GM21381 (cell line): Measurements from ENCODE around the gene KIF4B.
"Not testable (repeated sequence)": the region's sequence is repeated elsewhere in the genome, so short reads cannot be mapped to it uniquely, and the experiment has no call there.

Source experiments
- ATAC-seq: cut with Tn5 transposase; IDR thresholded peaks from one replicate; pipeline ENCODE4 v1.9.1; 2021; ENCODE audit warnings: mild to moderate bottlenecking, moderate library complexity; ENCODE audit not compliant: unreplicated experiment

The KIF4B gene

GRCh38 chr5:155006265-155006664, 7.3 kb upstream of the KIF4B start:
- not testable (repeated sequence) for ATAC-seq

DNA sequence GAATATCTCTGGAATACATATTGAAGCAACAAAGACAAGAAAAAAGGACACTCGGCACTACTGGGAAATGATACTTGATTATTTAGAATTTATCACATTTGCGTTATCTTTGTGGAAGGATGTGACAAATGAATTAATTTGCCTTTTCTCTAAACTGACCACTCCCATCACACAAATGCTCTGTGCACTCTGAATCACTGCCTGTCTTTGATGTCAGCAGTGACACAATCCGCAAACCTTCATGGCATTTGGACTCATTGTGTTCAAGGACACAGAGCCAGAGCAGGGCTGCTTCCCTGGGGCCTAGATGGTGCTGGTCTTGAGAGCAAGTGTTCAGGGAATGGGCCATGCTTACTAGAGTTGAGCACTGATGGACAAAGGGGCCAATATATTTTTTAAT, 4.9 kb upstream of the KIF4B start:
- no peak for ATAC-seq

GRCh38 chr5:155010881-155011280, 2.7 kb upstream of the KIF4B start:
- no peak for ATAC-seq

GRCh38 chr5:155015239-155015638, 1.7 kb downstream of the KIF4B start:
- ATAC-seq: no peak

DNA sequence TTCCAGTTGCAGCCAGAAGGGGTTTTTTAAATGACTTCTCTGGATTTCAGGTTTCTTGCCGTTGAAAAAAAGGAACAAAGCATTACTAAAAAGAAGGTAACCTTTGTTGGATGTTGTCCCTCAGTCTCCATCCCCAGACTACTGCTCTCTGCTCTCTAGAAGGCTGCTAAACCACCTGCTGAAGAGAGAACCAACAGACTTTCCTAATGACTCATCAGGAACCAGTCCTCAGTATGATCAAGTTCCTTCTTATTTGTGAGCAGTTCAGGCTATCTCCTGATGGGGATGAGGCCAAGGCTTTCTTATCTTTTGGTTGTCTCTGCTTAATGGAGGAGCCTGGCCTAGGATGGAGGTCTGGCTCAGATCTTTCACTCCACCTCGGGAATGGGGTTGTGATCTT, 4.1 kb downstream of the KIF4B start:
- ATAC-seq: peak; percentile 96

- ATAC-seq: no peak
Measured at GRCh38 chr5:155019601-155020226, 6.2 kb downstream of the KIF4B start.

GRCh38 chr5:155021842-155022241, 8.3 kb downstream of the KIF4B start:
- ATAC-seq: no peak

- ATAC-seq: no peak
Measured at GRCh38 chr5:155023320-155023719, 9.8 kb downstream of the KIF4B start.

DNA sequence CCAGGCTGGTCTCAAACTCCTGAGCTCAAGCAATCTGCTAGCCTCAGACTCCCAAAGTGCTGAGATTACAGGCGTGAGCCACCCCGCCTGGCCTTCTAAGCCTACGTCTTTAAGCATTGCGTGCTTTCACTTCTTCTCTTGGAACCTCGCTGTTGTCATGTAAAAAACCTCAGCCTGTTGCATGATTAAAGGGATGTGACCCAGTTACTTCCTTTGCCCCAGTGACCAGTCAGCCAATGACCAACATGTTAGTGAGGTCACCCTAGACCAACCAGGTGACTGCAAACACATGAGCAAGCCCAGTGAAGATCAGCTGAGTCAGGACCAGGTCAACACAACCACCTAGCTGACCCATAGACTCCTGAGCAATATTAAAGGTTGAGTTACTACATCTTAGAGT, 10.5 kb downstream of the KIF4B start:
- ATAC-seq: no peak

DNA sequence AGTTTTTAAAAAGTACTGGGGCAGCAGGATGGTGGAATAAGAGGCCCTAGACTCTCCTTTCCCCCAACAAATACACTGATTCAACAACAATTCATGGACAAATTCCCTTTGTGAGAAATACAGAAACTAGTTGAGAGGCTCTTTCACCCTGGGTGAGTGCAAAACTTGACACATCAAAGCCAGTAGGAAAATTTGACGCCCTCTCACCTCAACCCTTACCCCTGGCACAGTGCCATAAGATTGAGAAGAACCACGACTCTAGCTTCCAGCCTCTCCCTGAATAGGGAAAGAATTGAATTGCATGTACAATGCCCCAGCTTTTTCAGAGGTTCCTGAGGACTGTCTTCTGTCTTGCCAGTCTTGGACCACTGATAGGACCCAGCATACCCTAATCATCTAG, 12.3 kb downstream of the KIF4B start:
- no peak for ATAC-seq

GRCh38 chr5:155027993-155028629, 14.6 kb downstream of the KIF4B start:
- ATAC-seq: peak; percentile 57

DNA sequence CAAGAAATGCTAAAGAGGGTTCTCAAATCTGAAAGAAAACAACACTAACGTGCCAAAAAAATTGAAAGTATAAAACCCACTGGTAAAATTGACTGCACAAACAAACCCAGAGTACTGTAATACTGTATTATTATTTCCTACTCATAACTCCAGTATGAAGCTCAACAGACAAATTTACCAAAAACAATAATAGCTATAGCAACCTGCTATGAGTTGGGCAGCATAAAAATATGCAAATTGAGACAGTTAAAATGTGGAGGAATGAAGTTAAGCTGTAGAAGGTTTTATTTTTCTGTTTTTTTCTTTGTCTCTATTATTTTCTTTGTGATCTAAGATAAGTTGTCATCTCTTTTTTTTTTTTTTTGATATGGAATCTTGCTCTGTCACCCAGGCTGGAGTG, 15.7 kb downstream of the KIF4B start:
- no peak for ATAC-seq

- ATAC-seq: not testable (repeated sequence)
Measured at GRCh38 chr5:155034145-155034744, 20.7 kb downstream of the KIF4B start.

DNA sequence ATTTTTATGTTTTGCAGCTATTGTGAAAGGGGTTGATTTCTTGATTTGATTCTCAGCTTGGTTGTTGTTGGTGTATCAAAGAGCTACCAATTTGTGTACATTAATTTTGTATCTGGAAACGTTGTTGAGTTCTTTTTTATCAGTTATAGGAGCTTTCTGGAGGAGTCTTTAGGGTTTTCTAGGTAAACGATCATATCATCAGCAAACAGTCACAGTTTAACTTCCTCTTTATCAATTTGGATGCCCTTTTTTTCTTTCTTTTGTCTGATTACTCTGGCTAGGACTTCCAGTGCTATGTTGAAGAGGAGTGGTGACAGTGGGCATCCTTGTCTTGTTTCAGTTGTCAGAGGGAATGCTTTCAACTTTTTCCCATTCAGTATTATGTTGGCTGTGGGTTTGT, 21.5 kb downstream of the KIF4B start:
- not testable (repeated sequence) for ATAC-seq

DNA sequence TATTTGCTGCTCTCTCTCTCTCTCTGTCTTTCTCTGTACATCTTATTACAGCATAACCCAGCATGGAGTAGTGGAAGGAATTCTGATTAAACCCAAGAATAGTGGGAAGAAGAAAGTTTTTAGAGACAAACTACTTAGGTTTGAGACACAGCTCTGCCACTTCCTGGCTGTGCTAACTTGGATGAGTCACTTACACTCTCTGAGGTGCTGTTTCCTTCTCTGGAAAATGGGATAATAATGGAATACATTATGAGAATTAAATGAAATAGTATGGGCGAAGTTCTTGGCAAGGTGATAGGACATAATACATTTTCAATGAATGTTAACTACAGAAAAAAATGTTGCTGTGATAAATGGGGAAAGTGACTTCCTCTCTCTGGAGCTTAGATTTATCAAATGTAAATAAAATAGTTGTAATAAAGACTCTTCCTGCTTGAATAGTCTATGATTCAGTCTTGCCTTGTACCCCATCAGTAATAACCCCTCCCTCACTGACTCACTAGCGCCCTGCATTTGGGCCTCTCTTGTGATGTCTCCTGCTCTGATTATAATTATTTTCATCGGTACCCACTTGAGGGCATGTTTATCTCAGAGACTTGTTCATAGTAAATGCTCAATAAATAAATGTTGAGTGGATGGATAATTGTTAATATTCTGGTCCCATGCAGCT, 27.6 kb downstream of the KIF4B start:
- no peak for ATAC-seq

DNA sequence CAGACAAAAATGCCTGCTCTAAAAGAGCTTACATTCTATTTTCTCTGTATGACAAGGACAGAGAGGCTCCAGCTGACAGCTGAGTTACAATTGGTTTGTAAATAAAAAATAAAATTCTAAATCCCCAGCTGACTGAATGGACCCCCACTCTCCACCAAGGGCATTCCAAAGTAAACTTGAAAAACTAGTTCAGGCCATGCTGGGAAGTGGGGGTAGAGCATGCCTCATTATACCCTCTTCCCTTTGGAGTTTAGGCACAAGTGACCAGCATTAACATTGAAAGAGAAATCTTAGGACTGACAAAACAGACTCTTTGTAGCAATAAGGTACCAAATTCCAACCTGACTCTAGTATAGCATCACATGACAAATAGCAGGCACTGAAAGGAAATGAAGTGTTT, 31.0 kb downstream of the KIF4B start:
- no peak for ATAC-seq

- ATAC-seq: no peak
Measured at GRCh38 chr5:155046591-155046990, 33.0 kb downstream of the KIF4B start.

DNA sequence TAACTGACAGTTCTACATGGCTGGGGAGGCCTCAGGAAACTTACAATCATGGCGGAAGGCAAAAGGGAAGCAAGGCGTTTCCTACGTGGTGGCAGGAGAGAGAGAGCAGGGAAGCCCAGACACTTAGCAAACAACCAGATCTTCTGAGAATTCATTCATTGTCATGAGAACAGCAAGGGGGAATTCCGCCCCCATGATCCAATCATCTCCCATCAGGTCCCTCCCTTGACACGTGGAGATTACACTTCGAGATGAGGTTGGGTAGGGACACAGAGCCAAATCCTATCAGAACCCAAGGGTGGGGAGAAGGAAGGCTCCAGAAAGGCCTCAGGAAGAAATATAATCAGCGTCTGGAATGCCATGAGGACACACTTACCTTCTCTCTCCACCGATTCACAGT, 34.3 kb downstream of the KIF4B start:
- ATAC-seq: no peak

GRCh38 chr5:155049569-155050383, 36.2 kb downstream of the KIF4B start:
- ATAC-seq: no peak

- ATAC-seq: no peak
Measured at GRCh38 chr5:155050384-155051019, 36.9 kb downstream of the KIF4B start.

GRCh38 chr5:155052532-155052931, 39.0 kb downstream of the KIF4B start:
- no peak for ATAC-seq
